Stomach smooth muscle (tissue), 2 donors: ENCODE results near the gene YPEL4.

Experiments
- H3K27ac ChIP-seq: one replicate; pipeline ENCODE4 v1.7.0; 2013; ENCODE audit warnings: mild to moderate bottlenecking, low read length, inconsistent platforms
- H3K27me3 ChIP-seq, 2 donors: one replicate each; pipeline ENCODE4 v1.7.0; 2013; ENCODE audit warnings: low read length in 2 of 2; ENCODE audit not compliant: insufficient read depth in 2 of 2, control insufficient read depth in 1 of 2
- H3K36me3 ChIP-seq, 2 donors: one replicate each; pipeline ENCODE4 v1.7.0; 2013; ENCODE audit warnings: low read length in 2 of 2; ENCODE audit not compliant: control insufficient read depth in 2 of 2, insufficient read depth in 2 of 2
- H3K4me1 ChIP-seq: one replicate; pipeline ENCODE4 v1.7.0; 2013; ENCODE audit warnings: low read length; ENCODE audit not compliant: control insufficient read depth, insufficient read depth
- H3K4me3 ChIP-seq, 2 donors: one replicate each; pipeline ENCODE4 v1.7.0; 2013; ENCODE audit warnings: low read length in 2 of 2
- H3K9ac ChIP-seq, 2 donors: one replicate each; pipeline ENCODE4 v1.7.0; 2013; ENCODE audit warnings: low read length in 2 of 2, mild to moderate bottlenecking in 1 of 2
- H3K9me3 ChIP-seq, 2 donors: one replicate each; pipeline ENCODE4 v1.7.0; 2013; ENCODE audit warnings: low read length in 2 of 2; ENCODE audit not compliant: control insufficient read depth in 2 of 2
- donor health status: healthy.
- donor health status: Pancreatic carcinoma.

The YPEL4 gene

DNA sequence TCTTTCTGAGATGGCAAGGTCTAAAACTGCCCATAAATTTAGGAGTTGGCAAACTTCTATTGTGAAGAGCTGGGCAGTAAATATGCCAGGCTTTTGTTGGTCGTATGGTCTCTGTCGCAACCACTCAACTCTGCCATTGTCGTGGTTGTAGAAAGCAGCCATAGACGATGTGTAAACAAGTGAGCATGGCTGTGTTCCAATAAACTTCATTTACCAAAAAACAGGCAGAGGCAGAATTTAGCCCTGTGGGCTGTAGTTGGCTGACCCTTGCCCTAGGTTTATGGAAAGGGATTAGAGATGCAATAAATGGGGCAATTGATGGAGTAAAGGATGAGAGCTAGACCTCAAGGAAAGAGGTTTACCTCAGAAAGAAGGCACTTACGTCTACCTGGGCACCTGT lies 17.6 kb downstream of the YPEL4 start:
- no peaks in the 10 kb centered on the region for H3K4me1 ChIP-seq
- H3K9me3 ChIP-seq: no peaks in the 10 kb centered on the region
- no peak overlapping the region for H3K27ac ChIP-seq
- H3K9ac ChIP-seq: no peak overlapping the region
- H3K36me3 ChIP-seq: no peaks in the 10 kb centered on the region
- H3K4me3 ChIP-seq: no peak overlapping the region
- no peaks in the 10 kb centered on the region for H3K27me3 ChIP-seq

DNA sequence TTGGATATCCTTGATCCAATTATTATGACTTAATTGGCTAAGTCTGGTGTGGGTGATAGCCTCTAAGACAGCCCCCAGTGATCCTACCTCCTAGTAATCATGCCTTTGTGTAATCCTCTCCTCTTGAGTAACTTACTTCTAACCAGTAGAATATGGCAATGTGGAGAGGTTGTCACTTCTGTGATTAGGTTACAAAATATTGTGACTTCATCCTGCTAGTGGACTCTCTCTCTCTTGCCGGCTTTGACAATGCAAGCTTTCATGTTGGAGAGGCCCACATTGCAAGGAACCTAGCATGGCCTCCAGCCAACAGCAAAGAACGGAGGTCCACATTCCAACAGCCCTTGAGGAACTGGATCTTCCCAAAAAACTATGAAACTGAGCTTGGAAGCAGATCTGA lies 19.5 kb downstream of the YPEL4 start:
- Histone ChIP-seq H3K4me3 (no peak overlapping the region), H3K4me1 (no peaks in the 10 kb centered on the region), H3K9ac (no peak overlapping the region), H3K27ac (no peak overlapping the region), H3K36me3 (no peaks in the 10 kb centered on the region), H3K27me3 (no peaks in the 10 kb centered on the region), H3K9me3 (no peaks in the 10 kb centered on the region)

DNA sequence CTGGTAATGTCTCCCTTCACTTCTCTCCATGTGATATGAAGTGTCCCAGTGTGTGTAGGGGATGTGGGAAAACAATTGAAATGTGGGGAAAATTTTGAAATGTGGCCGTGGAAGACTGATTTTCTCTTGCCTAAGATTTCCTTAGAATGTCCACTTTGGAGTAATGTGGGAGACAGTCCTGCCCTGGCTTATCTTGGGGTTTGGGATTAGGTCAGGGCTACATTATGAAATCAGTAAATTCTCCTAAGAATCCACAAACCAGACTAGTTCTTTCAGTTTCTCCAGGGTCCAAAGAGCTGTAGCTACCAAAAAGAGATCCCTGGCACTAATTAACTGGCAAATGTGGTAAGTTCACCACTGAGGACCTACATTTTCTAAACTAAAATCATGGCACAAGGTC lies 22.8 kb downstream of the YPEL4 start:
- Histone ChIP-seq H3K36me3 (no peaks in the 10 kb centered on the region), H3K27ac (no peak overlapping the region), H3K4me3 (no peak overlapping the region), H3K9ac (no peak overlapping the region), H3K4me1 (no peaks in the 10 kb centered on the region), H3K9me3 (no peaks in the 10 kb centered on the region), H3K27me3 (peaks cover 0 to 2% of the 10 kb centered on the region in 2 donors)

DNA sequence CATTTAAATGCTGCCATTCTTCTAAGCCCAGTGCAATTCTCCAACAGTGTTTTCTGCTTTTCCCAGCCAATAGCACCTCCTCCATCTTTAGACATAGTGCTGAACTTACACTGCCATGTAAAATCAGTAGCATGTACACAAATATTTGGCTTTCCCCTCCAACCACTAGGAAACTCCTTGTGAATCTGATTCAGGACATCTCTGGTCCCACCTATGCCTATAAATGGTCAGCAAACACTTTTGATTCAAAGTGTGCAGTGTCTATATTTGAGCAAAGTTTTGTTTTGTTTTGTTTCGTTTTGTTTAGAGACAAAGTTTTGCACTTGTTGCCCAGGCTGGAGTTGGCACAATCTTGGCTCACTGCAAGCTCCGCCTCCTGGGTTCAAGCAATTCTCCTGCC lies 24.8 kb downstream of the YPEL4 start:
- no peak overlapping the region for H3K27ac ChIP-seq

DNA sequence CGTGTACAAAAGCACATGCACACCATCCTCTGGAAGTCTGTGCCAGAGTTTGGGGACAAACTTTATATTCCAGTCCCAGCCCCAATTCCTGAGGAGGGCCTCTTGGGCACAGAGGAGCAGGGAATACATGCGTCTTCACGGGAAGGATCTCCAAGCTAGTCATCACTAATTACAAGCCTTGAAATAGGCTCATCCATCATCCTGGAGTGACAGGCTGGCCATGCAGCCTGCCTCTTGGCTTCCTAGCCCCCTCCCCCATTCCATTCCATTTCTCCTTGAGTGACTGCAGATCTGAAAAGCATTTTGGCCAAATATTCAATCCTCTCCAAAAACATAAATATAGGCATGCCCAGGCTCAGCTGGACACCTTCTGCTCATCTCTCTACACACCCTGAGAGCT lies 27.4 kb downstream of the YPEL4 start:
- Histone ChIP-seq H3K27me3 (peaks cover 0 to 2% of the 10 kb centered on the region in 2 donors), H3K9ac (no peak overlapping the region), H3K27ac (no peak overlapping the region), H3K36me3 (peaks cover 0 to 2% of the 10 kb centered on the region in 2 donors), H3K9me3 (no peaks in the 10 kb centered on the region), H3K4me1 (no peaks in the 10 kb centered on the region), H3K4me3 (no peak overlapping the region)

More for the DNA sequence above, 24.8 kb downstream of the YPEL4 start:
- Histone ChIP-seq H3K9ac (no peak overlapping the region), H3K27me3 (peaks cover 0 to 2% of the 10 kb centered on the region in 2 donors), H3K4me1 (no peaks in the 10 kb centered on the region), H3K4me3 (no peak overlapping the region), H3K36me3 (no peaks in the 10 kb centered on the region), H3K9me3 (no peaks in the 10 kb centered on the region)

DNA sequence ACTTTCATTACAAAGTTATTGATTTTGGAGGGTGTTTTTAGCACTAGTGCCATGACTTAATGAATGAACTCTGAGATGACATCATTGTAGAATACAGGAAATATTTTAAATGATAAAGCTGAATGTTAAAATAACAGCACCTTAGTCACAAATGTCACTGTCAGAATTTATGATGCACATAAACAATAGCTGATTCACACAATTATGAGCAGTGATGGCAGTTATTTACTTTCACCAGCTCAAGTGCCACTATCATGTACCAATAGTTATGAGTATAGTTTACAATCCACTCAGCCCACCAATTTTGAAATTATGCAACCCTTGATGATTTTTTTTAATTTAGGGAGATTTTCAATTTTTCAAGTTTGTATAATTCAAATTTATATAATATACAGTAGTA lies 29.2 kb downstream of the YPEL4 start:
- H3K9ac ChIP-seq: no peak overlapping the region

DNA sequence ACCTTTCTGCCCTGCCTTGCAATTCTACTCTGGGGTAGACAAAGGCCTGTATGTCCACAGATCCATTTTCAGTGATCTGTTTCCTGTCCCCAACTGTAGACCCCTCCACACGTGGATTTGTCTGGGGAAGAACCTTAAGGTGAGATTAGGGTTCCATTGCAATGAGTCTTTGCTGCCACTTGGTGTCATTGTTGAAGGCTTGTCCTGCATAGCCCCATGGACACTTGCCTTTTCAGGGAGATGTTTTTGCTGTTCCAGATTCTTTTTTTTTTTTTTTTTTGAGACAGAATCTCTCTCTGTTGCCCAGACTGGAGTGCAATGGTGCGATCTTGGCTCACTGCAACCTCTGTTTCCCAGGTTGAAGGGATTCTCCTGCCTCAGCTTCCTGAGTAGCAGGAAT lies 30.4 kb downstream of the YPEL4 start:
- Histone ChIP-seq H3K4me1 (no peaks in the 10 kb centered on the region), H3K27me3 (peaks cover 0 to 2% of the 10 kb centered on the region in 2 donors), H3K36me3 (peaks cover 0 to 15% of the 10 kb centered on the region in 2 donors), H3K9ac (no peak overlapping the region), H3K27ac (no peak overlapping the region), H3K9me3 (no peaks in the 10 kb centered on the region), H3K4me3 (no peak overlapping the region)

More for the DNA sequence above, 29.2 kb downstream of the YPEL4 start:
- Histone ChIP-seq H3K4me1 (no peaks in the 10 kb centered on the region), H3K27ac (no peak overlapping the region), H3K4me3 (no peak overlapping the region), H3K27me3 (peaks cover 0 to 2% of the 10 kb centered on the region in 2 donors), H3K9me3 (no peaks in the 10 kb centered on the region), H3K36me3 (peaks cover 0 to 9% of the 10 kb centered on the region in 2 donors)

DNA sequence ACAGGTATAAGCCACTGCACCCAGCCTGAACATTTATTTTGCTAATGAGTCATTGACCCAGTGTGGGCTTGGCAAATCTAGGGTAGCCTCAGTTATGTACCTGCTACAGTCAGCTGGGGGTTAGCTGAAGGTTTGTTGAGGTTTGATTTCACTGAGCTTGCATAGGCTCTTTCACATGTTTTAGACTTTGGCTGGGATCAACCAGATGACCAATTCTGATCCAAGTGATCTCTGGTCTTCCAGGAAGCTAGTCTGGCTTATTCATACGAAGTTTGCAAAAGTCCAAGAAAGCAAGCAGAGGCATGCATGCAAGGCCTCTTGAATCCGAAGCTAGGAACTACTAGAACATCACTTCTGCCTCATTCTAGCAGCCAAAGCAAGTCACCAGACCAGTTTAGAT lies 31.3 kb downstream of the YPEL4 start:
- H3K4me3 ChIP-seq: no peak overlapping the region
- no peak overlapping the region for H3K27ac ChIP-seq
- H3K9me3 ChIP-seq: no peaks in the 10 kb centered on the region
- no peaks in the 10 kb centered on the region for H3K4me1 ChIP-seq
- H3K36me3 ChIP-seq: peaks cover 0 to 22% of the 10 kb centered on the region in 2 donors
- H3K9ac ChIP-seq: no peak overlapping the region
- H3K27me3 ChIP-seq: peaks cover 0 to 2% of the 10 kb centered on the region in 2 donors

DNA sequence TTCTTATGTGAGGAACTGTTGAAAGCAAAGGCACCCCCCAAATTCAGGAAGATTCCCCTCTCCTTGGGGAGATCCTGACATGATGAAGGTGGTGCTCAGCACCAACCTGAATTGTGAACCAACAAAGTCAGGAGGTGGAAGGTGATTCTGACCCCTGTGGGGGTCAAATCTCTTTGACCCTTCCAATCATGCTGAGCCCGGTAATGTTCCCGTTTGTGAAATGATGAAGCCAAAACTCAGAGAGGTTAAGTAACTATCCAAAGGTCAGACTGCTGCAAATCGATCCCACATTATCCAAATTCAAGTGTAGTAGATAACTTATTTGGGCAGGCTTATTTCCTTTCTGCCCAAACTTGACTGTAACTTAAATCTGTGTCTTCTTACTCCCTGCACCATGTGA lies 33.1 kb downstream of the YPEL4 start:
- no peak overlapping the region for H3K4me3 ChIP-seq
- H3K27ac ChIP-seq: no peak overlapping the region
- no peaks in the 10 kb centered on the region for H3K27me3 ChIP-seq
- H3K9ac ChIP-seq: no peak overlapping the region
- peaks cover 0 to 35% of the 10 kb centered on the region in 2 donors for H3K36me3 ChIP-seq
- no peaks in the 10 kb centered on the region for H3K4me1 ChIP-seq
- H3K9me3 ChIP-seq: no peaks in the 10 kb centered on the region

DNA sequence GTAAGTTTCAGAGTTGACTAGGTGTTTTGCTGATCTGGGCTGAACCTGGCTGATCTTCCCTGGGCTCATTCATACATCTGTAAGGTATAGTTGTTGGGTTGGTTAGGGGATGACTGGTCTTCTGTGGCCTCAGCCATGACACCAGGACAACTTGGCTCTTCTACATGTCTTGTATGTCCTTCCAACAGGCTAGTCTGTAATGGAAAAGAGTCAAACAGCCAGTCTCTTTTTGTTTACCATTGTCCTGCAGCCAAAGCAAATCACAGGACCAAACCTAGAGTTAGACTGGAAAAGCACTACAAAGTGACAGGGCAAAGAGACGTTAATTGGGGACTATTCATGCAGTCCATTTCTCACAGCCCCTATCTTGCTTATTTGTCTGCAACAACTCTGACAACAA lies 34.4 kb downstream of the YPEL4 start:
- Histone ChIP-seq H3K36me3 (peaks cover 0 to 41% of the 10 kb centered on the region in 2 donors), H3K27me3 (no peaks in the 10 kb centered on the region), H3K9me3 (no peaks in the 10 kb centered on the region), H3K9ac (no peak overlapping the region), H3K4me1 (no peaks in the 10 kb centered on the region), H3K4me3 (no peak overlapping the region), H3K27ac (no peak overlapping the region)

DNA sequence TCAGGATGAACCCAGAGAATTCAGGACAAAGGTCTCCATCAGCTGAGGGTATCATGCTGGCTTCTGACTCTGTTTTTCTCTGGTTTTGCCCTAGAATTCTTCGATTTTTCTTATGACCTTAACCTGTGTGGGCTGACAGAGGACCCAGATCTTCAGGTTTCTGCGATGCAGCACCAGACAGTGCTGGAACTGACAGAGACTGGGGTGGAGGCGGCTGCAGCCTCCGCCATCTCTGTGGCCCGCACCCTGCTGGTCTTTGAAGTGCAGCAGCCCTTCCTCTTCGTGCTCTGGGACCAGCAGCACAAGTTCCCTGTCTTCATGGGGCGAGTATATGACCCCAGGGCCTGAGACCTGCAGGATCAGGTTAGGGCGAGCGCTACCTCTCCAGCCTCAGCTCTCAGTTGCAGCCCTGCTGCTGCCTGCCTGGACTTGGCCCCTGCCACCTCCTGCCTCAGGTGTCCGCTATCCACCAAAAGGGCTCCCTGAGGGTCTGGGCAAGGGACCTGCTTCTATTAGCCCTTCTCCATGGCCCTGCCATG lies 35.4 kb downstream of the YPEL4 start:
- Histone ChIP-seq H3K9me3 (no peaks in the 10 kb centered on the region), H3K9ac (no peak overlapping the region), H3K36me3 (peaks cover 0 to 44% of the 10 kb centered on the region in 2 donors), H3K4me3 (no peak overlapping the region), H3K27me3 (no peaks in the 10 kb centered on the region), H3K4me1 (no peaks in the 10 kb centered on the region), H3K27ac (no peak overlapping the region)
